Calu3 (cell line): ENCODE results near the gene DPP6. TPM values are rescaled to one million over a fixed set of nuclear protein-coding genes. Genes with fewer than 3 reads are reported as not detected.

Experiments used
- BruUV-seq: library from RNA; stranded (reverse); fragments of 400-500 nt; replicated peaks from 2 replicates; lab custom pipeline; 2021; lab: Mats Ljungman, UMichigan
- CTCF ChIA-PET: fragments of 300-600 bp; sonication (Branson Sonifier 250); formaldehyde crosslinking; loops from one replicate; lab custom pipeline; 2022; ENCODE audit warnings: antibody characterized with exemption; lab: Charles Lee
- DNase-seq: peaks from one replicate; pipeline ENCODE4 v3.0.0; 2022
- H3K27ac Mint-ChIP-seq: one replicate; pipeline ENCODE4 v1.8.0; 2022; ENCODE audit warnings: mixed read lengths; ENCODE audit not compliant: unreplicated experiment
- H3K27me3 Mint-ChIP-seq: one replicate; pipeline ENCODE4 v1.8.0; 2022; ENCODE audit warnings: mixed read lengths; ENCODE audit not compliant: unreplicated experiment
- H3K36me3 Mint-ChIP-seq: one replicate; pipeline ENCODE4 v1.8.0; 2022; ENCODE audit warnings: mild to moderate bottlenecking, moderate library complexity, mixed read lengths; ENCODE audit not compliant: insufficient read depth, unreplicated experiment
- H3K4me1 Mint-ChIP-seq: one replicate; pipeline ENCODE4 v1.8.0; 2022; ENCODE audit warnings: mild to moderate bottlenecking, low read depth, mixed read lengths; ENCODE audit not compliant: unreplicated experiment
- H3K4me3 Mint-ChIP-seq: one replicate; pipeline ENCODE4 v1.8.0; 2022; ENCODE audit warnings: mild to moderate bottlenecking, low read depth, moderate library complexity, mixed read lengths; ENCODE audit not compliant: unreplicated experiment
- H3K9me3 Mint-ChIP-seq: one replicate; pipeline ENCODE4 v1.8.0; 2022; ENCODE audit warnings: low read depth, mixed read lengths; ENCODE audit not compliant: unreplicated experiment
- intact Hi-C: fragments of 100-400 bp; cut with micrococcal nuclease; formaldehyde crosslinking; loops from one replicate; pipeline ENCODE4 v1.10.0; 2022; ENCODE audit not compliant: unreplicated experiment
- total RNA-seq: library from RNA; stranded (reverse); gene quantifications from 2 replicates; pipeline ENCODE4 v1.2.3, GENCODE V29; 2022
- TF ChIP-seq, protein P1 (sequence below): fragments of 200-600 bp; IDR thresholded peaks from one replicate; pipeline ENCODE4 v1.8.0; 2022; ENCODE audit warnings: antibody characterized with exemption; ENCODE audit not compliant: unreplicated experiment

The DPP6 gene
- total RNA-seq, 1 experiment from 2014 or later = not detected

DNA sequence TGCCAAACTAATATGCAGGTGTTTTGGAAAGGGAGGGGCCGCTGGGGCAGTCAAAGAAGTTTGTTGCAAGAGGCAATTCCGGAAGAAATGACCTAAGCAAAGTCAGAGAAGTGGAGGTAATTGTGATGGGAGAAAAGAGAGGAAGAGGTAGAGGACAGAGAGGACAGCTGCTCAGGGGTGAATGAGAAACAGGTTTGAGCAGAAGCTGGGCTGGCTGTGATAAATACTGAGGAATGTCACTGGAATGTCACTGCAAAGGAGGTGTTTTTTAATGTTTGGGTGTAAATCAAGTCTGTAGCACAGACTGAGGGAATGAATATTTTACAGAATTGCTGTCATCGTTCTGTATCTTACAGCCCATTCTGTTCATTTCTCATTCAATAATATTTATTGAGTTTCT, 207.2 kb downstream of the DPP6 start:
- H3K27ac Mint-ChIP-seq = no peak overlapping the region
- no TSS peak for BruUV-seq
- TF ChIP-seq, protein P1, sequence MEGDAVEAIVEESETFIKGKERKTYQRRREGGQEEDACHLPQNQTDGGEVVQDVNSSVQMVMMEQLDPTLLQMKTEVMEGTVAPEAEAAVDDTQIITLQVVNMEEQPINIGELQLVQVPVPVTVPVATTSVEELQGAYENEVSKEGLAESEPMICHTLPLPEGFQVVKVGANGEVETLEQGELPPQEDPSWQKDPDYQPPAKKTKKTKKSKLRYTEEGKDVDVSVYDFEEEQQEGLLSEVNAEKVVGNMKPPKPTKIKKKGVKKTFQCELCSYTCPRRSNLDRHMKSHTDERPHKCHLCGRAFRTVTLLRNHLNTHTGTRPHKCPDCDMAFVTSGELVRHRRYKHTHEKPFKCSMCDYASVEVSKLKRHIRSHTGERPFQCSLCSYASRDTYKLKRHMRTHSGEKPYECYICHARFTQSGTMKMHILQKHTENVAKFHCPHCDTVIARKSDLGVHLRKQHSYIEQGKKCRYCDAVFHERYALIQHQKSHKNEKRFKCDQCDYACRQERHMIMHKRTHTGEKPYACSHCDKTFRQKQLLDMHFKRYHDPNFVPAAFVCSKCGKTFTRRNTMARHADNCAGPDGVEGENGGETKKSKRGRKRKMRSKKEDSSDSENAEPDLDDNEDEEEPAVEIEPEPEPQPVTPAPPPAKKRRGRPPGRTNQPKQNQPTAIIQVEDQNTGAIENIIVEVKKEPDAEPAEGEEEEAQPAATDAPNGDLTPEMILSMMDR = no peak
- H3K4me1 Mint-ChIP-seq = no peaks in the 10 kb centered on the region
- H3K4me3 Mint-ChIP-seq = no peak overlapping the region
- H3K36me3 Mint-ChIP-seq = no peaks in the 10 kb centered on the region
- CTCF ChIA-PET = no interaction called here
- intact Hi-C loops = no loop called here
- DNase-seq = no peak
- H3K27me3 Mint-ChIP-seq = no peaks in the 10 kb centered on the region
- peaks cover 12% of the 10 kb centered on the region for H3K9me3 Mint-ChIP-seq

DNA sequence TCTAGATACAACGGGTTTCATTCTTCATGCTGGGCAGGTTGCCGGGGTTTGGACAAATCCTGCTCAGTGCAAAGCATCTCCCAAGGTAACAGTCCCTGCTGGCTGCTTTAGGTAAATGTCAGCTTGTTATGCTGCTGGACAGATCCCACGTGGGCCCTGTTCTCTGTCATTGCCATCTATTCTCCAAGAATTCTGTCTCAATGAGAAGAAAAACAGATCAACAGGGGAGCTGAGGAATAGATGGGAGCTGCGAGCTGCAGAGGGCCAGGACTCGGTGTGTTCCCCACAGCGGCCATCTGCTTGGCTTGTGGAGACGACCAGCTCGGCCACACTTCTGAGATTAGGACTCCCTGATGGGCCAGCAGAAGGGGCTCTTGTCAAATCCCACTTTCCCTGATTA, 235.2 kb downstream of the DPP6 start:
- intact Hi-C loops = no loop called here
- H3K36me3 Mint-ChIP-seq = no peaks in the 10 kb centered on the region
- no peaks in the 10 kb centered on the region for H3K27me3 Mint-ChIP-seq
- no TSS peak for BruUV-seq
- no peak overlapping the region for H3K27ac Mint-ChIP-seq
- H3K4me1 Mint-ChIP-seq = no peaks in the 10 kb centered on the region
- TF ChIP-seq, protein P1 = no peak
- CTCF ChIA-PET = interaction anchor here (0.6 kb wide), 1 partner anchor 456 kb away, joined by 4 read pairs; no protein-coding TSS in a partner anchor
- no peak for DNase-seq
- no peak overlapping the region for H3K4me3 Mint-ChIP-seq
- H3K9me3 Mint-ChIP-seq = peaks cover 12% of the 10 kb centered on the region

- H3K27me3 Mint-ChIP-seq = no peaks in the 10 kb centered on the region
- no TSS peak for BruUV-seq
- intact Hi-C loops = no loop called here
- TF ChIP-seq, protein P1 = no peak
- H3K36me3 Mint-ChIP-seq = no peaks in the 10 kb centered on the region
- H3K27ac Mint-ChIP-seq = no peak overlapping the region
- CTCF ChIA-PET = no interaction called here
- peaks cover 15% of the 10 kb centered on the region for H3K9me3 Mint-ChIP-seq
- H3K4me1 Mint-ChIP-seq = no peaks in the 10 kb centered on the region
- no peak for DNase-seq
- H3K4me3 Mint-ChIP-seq = no peak overlapping the region
These were observed 236.9 kb downstream of the DPP6 start for GRCh38 chr7:154289119-154289518.

DNA sequence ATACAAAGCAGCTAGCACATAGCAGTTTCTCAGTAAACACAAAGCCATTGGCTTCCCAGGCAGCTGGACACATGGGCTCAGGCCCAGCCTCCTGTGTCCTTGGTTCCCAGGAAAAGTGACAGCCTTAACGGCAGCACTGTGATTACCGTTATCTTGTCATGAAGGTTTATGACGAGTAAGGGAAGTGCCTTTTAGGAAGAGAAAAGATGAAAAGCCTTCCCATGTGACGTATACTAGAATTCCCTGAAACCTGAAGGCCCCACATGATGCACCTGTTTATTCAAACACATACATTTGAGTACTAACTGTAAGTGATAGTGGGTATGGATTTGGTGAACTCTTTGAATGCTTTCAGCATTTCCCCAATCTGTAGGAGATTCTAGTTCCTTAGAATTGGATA, 244.2 kb downstream of the DPP6 start:
- intact Hi-C loops = no loop called here
- CTCF ChIA-PET = interaction anchor here (0.6 kb wide), 1 partner anchor 62 kb away, joined by 4 read pairs; no protein-coding TSS in a partner anchor
- TF ChIP-seq, protein P1 = no peak

More for the DNA sequence above, 244.2 kb downstream of the DPP6 start:
- no TSS peak for BruUV-seq
- no peak overlapping the region for H3K27ac Mint-ChIP-seq
- H3K4me1 Mint-ChIP-seq = no peaks in the 10 kb centered on the region
- no peak overlapping the region for H3K4me3 Mint-ChIP-seq
- no peak for DNase-seq
- no peaks in the 10 kb centered on the region for H3K27me3 Mint-ChIP-seq
- no peaks in the 10 kb centered on the region for H3K36me3 Mint-ChIP-seq
- peaks cover 13% of the 10 kb centered on the region for H3K9me3 Mint-ChIP-seq
